ENCODE measurements around the gene CCDC85C.

Gene CCDC85C

DNA sequence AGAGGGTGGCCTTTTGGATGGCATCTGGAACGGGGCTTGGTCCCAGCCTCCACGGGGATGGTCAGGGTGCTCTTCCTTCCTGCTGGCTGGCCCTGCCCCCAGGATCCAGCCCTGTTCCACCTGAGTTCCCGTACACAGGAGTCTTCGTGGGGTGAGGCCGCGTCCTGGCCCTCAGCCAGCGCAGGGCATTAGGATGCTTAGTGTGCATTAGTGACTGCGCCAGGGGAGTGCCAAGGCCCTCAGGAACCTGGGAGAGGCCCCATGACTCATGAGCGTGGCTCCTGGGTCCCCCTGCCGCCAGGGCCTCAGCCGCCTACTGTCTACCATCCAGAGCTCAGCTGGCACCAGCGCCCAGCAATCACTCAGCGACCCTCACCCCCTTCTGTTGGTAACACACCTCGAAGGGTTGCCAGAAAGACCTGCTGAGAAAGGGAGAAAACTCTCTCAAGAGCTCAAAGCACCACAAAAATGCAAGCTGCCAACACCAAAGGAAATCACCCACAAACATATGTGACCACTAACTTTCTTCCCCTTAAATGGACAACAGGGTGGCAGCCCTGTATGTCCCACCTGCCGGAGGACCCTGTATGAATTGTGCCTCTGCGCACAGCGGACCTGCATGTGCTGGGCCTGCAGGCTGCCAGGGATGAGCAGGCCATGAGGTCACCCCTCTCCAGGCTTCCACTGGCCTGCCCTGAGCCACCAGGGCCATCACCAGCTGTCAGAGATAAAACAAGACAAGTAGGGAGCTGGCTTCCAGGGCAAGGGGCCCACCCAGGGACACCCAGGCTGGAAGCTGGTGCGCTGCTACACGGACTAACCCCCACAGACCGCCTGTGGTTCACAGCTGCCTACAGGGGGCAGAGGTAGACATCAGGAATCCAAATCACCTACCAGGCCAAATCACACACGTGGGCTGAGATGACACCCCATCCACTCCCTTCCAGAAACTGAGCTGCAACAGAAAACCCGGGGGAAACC is 28.7 kb downstream of the CCDC85C start:
- no peaks in the 10 kb centered on the region for H3K27me3 ChIP-seq
- peak; percentile 72 for TF ChIP-seq CTCF (IDR thresholded peaks at IDR 0.05; ENCODE audit: low read depth, low read length)
- no peaks in the 10 kb centered on the region for H3K9me3 ChIP-seq
- peak overlapping the region; percentile 27 for H3K4me3 ChIP-seq (ENCODE audit: low read depth, low read length)
- H3K36me3 ChIP-seq = peaks cover 13% of the 10 kb centered on the region
- peak; percentile 82 for DNase-seq
- H3K4me1 ChIP-seq = peaks cover 73% of the 10 kb centered on the region

DNA sequence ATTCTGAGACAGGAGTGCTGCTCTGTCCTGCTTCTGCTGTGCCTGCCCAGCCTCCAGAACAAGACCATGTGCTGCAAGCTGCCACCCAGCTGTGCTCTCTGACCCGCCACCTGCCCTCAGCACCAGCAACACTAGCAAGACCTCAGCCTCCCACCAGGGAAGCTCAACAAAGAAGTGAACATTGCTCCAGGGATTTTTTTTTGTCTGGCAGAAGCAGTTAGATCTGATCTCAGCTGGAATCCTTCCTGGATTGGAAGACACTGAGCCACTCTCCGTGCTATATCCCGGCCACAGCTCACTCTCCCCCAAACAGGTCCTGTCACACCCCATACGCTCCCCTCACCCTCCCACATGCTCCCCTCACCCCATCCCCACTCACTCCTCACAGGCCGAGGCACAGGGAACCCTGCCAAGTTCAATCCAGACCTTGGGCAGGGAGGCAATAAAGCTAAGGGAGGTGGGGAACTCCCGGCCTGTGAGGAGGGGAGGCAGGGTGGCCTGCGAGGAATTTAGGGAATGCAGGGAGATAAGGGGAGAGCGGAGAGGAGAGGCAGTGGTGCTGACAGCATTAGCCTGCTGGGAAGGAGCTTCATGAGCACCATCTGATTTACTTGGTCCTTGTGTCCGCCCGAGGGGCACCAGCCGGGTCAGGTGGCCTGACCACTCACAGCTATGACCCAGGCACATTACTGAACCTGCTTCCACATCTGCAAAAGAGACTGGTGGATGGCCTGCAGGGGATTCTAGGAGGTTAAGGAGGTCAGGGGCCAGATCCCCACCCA is 29.7 kb downstream of the CCDC85C start:
- Histone ChIP-seq H3K27me3 (no peaks in the 10 kb centered on the region), H3K4me3 (ENCODE audit: low read depth, low read length) (peak overlapping the region; percentile 27), H3K36me3 (peaks cover 13% of the 10 kb centered on the region), H3K4me1 (peaks cover 83% of the 10 kb centered on the region), H3K9me3 (no peaks in the 10 kb centered on the region)
- no peak for TF ChIP-seq CTCF (IDR thresholded peaks at IDR 0.05; ENCODE audit: low read depth, low read length)
- peak; percentile 78 for DNase-seq

- Histone ChIP-seq H3K4me1 (peaks cover 85% of the 10 kb centered on the region), H3K27me3 (no peaks in the 10 kb centered on the region), H3K36me3 (peaks cover 7% of the 10 kb centered on the region), H3K4me3 (ENCODE audit: low read depth, low read length) (peak overlapping the region; percentile 25), H3K9me3 (no peaks in the 10 kb centered on the region)
- no peak for TF ChIP-seq CTCF (IDR thresholded peaks at IDR 0.05; ENCODE audit: low read depth, low read length)
- DNase-seq = peak; percentile 66
These were observed 30.4 kb downstream of the CCDC85C start for GRCh38 chr14:99573436-99574098.

DNA sequence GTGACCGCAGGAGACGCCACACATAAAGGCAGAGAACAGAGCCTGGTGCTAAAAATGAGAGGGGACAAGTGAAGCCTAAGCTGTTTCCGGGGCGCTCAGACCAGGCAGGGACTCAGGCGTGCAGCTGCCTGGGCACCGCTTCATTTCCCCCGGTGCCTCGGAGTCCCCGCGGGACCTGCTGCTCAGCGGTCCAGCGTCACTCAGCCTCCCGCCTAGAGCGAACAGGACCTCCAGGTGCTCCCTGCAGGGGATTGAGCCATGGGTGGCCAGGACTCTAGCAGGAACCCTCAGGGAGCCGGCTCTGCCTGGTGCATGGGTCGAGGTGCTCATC is 31.0 kb downstream of the CCDC85C start:
- H3K4me3 ChIP-seq (ENCODE audit: low read depth, low read length) = peak overlapping the region; percentile 25
- H3K27me3 ChIP-seq = no peaks in the 10 kb centered on the region
- peaks cover 4% of the 10 kb centered on the region; the same call in 1 of the 2 replicates for H3K36me3 ChIP-seq
- no peaks in the 10 kb centered on the region for H3K9me3 ChIP-seq
- peaks cover 87% of the 10 kb centered on the region for H3K4me1 ChIP-seq
- no peak for TF ChIP-seq CTCF (IDR thresholded peaks at IDR 0.05; ENCODE audit: low read depth, low read length)
- DNase-seq = no peak

GRCh38 chr14:99572173-99572999 is 31.6 kb downstream of the CCDC85C start:
- Histone ChIP-seq H3K36me3 (peaks cover 4% of the 10 kb centered on the region; the same call in 1 of the 2 replicates), H3K27me3 (no peaks in the 10 kb centered on the region), H3K4me1 (peaks cover 93% of the 10 kb centered on the region), H3K4me3 (ENCODE audit: low read depth, low read length) (peak overlapping the region; percentile 19), H3K9me3 (no peaks in the 10 kb centered on the region)
- TF ChIP-seq CTCF (IDR thresholded peaks at IDR 0.05; ENCODE audit: low read depth, low read length) = no peak
- peak; percentile 70 for DNase-seq
